Measurements from ENCODE around the gene C4B. TPM values are rescaled to one million over a fixed set of nuclear protein-coding genes. Genes with fewer than 3 reads are reported as not detected.
"Not testable (repeated sequence)": the region's sequence is repeated elsewhere in the genome, so short reads cannot be mapped to it uniquely, and the experiment has no call there.

C4B gene
- 1.1 and 1.2 TPM in 2 replicates for total RNA-seq

DNA sequence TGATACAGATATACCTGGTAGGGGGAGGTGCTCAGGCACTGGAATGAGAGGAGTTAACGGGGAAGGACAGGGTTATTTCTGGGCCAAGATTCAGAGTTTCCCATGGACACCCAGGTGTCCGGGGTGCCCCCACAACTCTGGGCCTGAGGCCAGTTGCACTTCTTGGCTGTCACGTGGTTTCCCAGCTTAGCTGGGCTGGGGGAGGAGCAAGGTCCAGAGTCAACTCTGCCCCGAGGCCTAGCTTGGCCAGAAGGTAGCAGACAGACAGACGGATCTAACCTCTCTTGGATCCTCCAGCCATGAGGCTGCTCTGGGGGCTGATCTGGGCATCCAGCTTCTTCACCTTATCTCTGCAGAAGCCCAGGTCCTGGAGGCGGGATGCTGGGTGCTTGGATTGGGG, at the start of gene C4B:
TSS of gene C4B (plus strand) at position 249 of the 400 bp plus-strand sequence. CDS start at position 300, 51 bp downstream.
- DNase-seq (ENCODE audit: low read depth); H3K4me3 ChIP-seq (ENCODE audit: low read depth, low read length): not testable (repeated sequence)

DNA sequence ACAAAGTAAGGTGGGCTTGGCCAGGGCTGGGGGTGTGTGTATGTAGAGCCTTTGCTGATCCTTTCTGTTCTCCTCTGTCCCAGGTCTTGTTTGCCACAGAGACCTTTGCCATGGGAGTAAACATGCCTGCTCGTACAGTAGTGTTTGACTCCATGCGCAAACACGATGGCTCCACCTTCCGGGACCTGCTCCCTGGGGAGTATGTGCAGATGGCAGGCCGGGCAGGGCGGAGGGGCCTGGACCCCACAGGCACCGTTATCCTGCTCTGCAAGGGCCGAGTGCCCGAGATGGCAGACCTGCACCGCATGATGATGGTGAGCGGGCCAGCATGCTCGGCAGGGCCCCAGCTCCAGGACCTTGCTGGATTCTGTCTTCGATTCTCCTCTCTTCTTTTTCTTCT, 48.9 kb upstream of the C4B start:
- TF ChIP-seq, protein P1, sequence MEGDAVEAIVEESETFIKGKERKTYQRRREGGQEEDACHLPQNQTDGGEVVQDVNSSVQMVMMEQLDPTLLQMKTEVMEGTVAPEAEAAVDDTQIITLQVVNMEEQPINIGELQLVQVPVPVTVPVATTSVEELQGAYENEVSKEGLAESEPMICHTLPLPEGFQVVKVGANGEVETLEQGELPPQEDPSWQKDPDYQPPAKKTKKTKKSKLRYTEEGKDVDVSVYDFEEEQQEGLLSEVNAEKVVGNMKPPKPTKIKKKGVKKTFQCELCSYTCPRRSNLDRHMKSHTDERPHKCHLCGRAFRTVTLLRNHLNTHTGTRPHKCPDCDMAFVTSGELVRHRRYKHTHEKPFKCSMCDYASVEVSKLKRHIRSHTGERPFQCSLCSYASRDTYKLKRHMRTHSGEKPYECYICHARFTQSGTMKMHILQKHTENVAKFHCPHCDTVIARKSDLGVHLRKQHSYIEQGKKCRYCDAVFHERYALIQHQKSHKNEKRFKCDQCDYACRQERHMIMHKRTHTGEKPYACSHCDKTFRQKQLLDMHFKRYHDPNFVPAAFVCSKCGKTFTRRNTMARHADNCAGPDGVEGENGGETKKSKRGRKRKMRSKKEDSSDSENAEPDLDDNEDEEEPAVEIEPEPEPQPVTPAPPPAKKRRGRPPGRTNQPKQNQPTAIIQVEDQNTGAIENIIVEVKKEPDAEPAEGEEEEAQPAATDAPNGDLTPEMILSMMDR (conservative IDR thresholded peaks at IDR 0.05; ENCODE audit: low read depth, low read length) = no peak
- H3K4me3 ChIP-seq (ENCODE audit: low read depth, low read length) = no peak overlapping the region
- DNase-seq (ENCODE audit: low read depth) = no peak

DNA sequence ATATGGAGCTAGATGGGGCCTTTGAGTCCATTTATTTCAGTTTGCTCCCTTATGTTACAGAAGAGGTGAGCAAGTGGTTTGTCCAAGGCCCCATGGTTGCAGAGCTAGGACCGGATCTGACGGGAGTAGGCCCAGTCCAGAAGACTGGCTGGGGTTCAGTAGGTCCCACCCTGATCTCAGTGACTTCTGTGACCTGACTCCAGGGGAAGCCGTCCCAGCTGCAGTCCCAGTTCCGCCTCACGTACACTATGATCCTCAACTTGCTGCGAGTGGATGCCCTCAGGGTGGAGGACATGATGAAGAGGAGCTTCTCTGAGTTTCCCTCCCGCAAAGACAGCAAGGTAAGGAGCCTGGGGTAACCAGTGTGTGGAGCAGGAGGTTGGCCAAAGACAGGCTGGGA, 48.1 kb upstream of the C4B start:
- TF ChIP-seq, protein P1 (conservative IDR thresholded peaks at IDR 0.05; ENCODE audit: low read depth, low read length) = no peak
- DNase-seq (ENCODE audit: low read depth) = no peak
- H3K4me3 ChIP-seq (ENCODE audit: low read depth, low read length) = no peak overlapping the region

DNA sequence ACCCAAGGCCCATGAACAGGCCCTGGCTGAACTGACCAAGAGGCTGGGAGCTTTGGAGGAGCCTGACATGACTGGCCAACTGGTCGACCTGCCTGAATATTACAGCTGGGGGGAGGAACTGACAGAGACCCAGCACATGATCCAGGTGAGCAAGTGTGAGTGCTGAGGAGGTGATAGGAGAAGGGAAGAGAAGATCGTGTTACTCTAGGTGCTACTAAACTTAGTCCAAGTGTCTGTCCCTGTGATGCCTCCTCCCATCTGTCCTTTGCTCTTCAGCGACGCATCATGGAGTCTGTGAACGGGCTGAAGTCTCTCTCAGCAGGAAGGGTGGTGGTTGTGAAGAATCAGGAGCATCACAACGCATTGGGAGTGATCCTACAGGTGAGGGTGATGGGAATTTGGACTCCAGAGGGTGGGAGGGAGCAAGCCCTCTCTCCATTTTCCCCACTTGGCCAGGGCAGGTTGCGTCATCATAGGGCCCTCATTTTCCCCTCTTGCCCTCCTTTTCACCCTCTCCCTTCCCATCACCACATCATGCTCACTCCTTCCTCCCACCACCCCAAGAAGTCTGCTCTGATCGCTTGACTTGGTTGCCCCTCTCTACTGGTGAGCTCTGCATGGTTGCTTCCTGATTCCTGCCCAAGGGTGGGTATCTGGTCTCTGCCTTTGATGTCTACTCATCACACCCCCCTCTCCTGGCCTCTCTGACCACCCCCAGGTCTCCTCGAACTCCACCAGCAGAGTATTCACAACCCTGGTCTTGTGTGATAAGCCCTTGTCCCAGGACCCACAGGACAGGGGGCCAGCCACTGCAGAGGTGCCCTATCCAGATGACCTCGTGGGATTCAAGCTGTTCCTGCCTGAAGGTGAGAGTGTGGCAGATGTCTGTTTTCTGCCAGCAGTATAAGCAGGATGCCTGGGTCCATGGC, 47.3 kb upstream of the C4B start:
- DNase-seq (ENCODE audit: low read depth) = no peak
- TF ChIP-seq, protein P1 (conservative IDR thresholded peaks at IDR 0.05; ENCODE audit: low read depth, low read length) = no peak
- H3K4me3 ChIP-seq (ENCODE audit: low read depth, low read length) = no peak overlapping the region

DNA sequence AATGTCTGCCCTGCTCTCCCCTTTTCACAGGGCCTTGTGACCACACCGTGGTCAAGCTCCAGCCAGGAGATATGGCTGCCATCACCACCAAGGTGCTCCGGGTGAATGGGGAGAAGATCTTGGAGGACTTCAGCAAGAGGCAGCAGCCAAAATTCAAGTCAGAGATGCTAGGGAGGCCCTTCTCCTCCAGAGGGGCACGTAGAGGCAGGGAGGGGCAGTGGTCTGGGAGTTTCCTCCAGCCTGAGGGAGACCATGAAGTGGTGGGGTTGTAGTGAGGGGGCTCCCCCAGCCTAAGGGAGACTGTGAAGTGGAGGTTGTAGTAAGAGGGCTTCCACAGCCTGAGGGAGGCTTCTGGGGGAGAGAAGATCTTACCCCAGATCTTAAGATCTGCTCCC, 46.7 kb upstream of the C4B start:
- TF ChIP-seq, protein P1 (conservative IDR thresholded peaks at IDR 0.05; ENCODE audit: low read depth, low read length) = no peak
- DNase-seq (ENCODE audit: low read depth) = no peak
- no peak overlapping the region for H3K4me3 ChIP-seq (ENCODE audit: low read depth, low read length)

DNA sequence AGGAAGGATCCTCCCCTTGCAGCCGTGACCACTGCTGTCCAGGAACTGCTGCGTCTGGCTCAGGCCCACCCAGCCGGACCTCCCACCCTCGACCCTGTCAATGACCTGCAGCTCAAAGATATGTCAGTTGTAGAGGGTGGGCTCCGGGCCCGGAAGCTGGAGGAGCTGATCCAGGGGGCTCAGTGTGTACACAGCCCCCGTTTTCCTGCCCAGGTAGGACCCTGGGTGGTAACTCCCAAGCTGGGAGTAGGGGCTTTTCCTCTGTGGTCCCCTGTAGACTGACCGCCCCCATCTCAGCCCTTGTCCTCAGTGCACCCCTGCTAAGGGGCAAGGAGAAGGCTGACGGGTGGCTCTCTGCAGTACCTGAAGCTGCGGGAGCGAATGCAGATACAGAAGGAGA, 46.3 kb upstream of the C4B start:
- DNase-seq (ENCODE audit: low read depth) = no peak
- TF ChIP-seq, protein P1 (conservative IDR thresholded peaks at IDR 0.05; ENCODE audit: low read depth, low read length) = no peak
- H3K4me3 ChIP-seq (ENCODE audit: low read depth, low read length) = no peak overlapping the region

DNA sequence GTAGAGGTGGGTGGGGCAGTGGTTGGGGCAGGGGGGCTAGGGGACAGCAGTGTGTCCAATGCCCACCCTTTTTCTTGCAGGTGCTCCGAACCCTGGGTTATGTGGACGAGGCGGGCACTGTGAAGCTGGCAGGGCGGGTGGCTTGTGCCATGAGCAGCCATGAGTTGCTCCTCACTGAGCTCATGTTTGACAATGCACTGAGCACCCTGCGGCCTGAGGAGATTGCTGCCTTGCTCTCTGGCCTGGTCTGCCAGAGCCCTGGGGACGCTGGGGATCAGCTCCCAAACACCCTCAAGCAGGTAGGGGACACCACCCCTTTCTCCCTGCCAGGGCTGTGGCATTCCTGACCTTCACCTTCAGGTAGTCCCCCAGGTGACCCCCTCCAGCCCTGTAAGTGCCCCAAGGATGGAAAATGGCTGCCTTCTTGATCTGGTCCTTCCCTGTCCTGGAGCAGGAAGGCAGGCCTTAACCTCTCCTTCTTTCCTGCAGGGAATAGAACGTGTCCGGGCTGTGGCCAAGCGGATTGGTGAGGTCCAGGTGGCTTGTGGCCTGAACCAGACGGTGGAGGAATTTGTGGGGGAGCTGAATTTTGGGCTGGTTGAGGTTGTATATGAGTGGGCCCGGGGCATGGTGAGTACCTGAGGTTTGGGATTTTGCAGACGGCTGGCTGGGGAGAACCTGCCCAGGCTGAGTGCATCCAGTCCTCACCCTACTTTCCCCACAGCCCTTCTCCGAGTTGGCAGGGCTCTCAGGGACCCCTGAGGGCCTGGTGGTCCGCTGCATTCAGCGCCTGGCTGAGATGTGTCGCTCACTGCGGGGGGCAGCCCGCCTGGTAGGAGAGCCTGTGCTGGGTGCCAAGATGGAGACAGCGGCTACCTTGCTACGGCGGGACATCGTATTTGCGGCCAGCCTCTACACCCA, 45.5 kb upstream of the C4B start:
- DNase-seq (ENCODE audit: low read depth) = no peak
- no peak overlapping the region for H3K4me3 ChIP-seq (ENCODE audit: low read depth, low read length)
- TF ChIP-seq, protein P1 (conservative IDR thresholded peaks at IDR 0.05; ENCODE audit: low read depth, low read length) = no peak
